ENCODE results near the gene GREB1.

DNA sequence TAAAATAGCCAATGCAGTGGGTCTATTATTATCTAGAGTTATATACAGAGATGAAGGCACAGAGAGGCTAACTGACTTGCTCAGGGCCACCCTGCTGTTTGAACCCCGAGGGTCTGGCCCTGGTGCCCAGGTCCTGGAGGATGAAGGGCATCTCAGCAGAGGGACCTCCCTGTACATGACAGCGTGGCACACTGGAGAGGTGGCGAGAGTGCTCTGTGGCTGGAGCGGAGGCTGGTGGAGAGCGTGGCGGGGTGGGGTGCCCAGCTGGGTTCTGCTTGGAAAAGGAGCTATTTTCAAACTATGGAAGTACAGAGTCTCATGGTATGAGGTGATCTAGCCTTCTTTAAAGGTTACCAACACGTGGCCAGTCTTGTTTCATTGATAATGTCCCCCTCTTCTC lies 35.8 kb downstream of the GREB1 start:
- TF ChIP-seq, protein P1, sequence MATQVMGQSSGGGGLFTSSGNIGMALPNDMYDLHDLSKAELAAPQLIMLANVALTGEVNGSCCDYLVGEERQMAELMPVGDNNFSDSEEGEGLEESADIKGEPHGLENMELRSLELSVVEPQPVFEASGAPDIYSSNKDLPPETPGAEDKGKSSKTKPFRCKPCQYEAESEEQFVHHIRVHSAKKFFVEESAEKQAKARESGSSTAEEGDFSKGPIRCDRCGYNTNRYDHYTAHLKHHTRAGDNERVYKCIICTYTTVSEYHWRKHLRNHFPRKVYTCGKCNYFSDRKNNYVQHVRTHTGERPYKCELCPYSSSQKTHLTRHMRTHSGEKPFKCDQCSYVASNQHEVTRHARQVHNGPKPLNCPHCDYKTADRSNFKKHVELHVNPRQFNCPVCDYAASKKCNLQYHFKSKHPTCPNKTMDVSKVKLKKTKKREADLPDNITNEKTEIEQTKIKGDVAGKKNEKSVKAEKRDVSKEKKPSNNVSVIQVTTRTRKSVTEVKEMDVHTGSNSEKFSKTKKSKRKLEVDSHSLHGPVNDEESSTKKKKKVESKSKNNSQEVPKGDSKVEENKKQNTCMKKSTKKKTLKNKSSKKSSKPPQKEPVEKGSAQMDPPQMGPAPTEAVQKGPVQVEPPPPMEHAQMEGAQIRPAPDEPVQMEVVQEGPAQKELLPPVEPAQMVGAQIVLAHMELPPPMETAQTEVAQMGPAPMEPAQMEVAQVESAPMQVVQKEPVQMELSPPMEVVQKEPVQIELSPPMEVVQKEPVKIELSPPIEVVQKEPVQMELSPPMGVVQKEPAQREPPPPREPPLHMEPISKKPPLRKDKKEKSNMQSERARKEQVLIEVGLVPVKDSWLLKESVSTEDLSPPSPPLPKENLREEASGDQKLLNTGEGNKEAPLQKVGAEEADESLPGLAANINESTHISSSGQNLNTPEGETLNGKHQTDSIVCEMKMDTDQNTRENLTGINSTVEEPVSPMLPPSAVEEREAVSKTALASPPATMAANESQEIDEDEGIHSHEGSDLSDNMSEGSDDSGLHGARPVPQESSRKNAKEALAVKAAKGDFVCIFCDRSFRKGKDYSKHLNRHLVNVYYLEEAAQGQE (IDR thresholded peaks at IDR 0.05; ENCODE audit: low read depth) = no peak
- TF ChIP-seq RAD21 (IDR thresholded peaks at IDR 0.05; ENCODE audit: low read depth) (no peak), EP300 (IDR thresholded peaks at IDR 0.05; ENCODE audit: borderline replicate concordance) (no peak), CREB1 (IDR thresholded peaks at IDR 0.05; ENCODE audit: low read depth) (no peak)
